ENCODE data around the gene MYH6.

GRCh38 chr14:23380976-23381375 is 27.1 kb downstream of the MYH6 start:
- TF ChIP-seq CTCF (IDR thresholded peaks at IDR 0.05) (no peak), EZH2 (IDR thresholded peaks at IDR 0.05; ENCODE audit: borderline replicate concordance, insufficient read depth, low read depth, low read length, poor library complexity, severe bottlenecking) (no peak)
